PC-3 (cell line): ENCODE results near the gene REXO2. TPM values are rescaled to one million over a fixed set of nuclear protein-coding genes. Genes with fewer than 3 reads are reported as not detected.

ENCODE experiments used
- ATAC-seq: fragments of 200-7000 bp; cut with Tn5 transposase; 2 replicates; pipeline ENCODE4 v1.9.1; 2020; ENCODE audit warnings: mild to moderate bottlenecking, moderate library complexity
- BruUV-seq: library from RNA; stranded (reverse); fragments of 400-500 nt; replicated peaks from 2 replicates; lab custom pipeline; 2021; lab: Mats Ljungman, UMichigan
- CTCF ChIA-PET: fragments of 300-600 bp; sonication (Branson Sonifier 250); formaldehyde crosslinking; loops from one replicate; lab custom pipeline; 2022; ENCODE audit warnings: antibody characterized with exemption; lab: Charles Lee
- POLR2A ChIA-PET: fragments of 300-600 bp; sonication (Branson Sonifier 250); formaldehyde crosslinking; loops from one replicate; lab custom pipeline; 2022; ENCODE audit warnings: antibody characterized with exemption; ENCODE audit not compliant: unreplicated experiment; lab: Charles Lee
- DNase-seq: peaks from one replicate; pipeline ENCODE4 v3.0.0-alpha.2; 2015
- H2AFZ ChIP-seq: fragments of 300-600 bp; sonication (generic); 2 replicates; pipeline ENCODE4 v1.6.0; 2016; ENCODE audit warnings: antibody characterized with exemption, low read length
- H3F3A ChIP-seq: fragments of 300-600 bp; sonication (generic); one replicate; pipeline ENCODE4 v1.6.0; 2017; ENCODE audit warnings: antibody characterized with exemption, low read length, control low read depth, mild to moderate bottlenecking; ENCODE audit not compliant: unreplicated experiment
- H3K27ac ChIP-seq: fragments of 300-600 bp; sonication (generic); 2 replicates; pipeline ENCODE4 v1.5.1; 2016; ENCODE audit warnings: mild to moderate bottlenecking, low read length
- H3K27me3 ChIP-seq: fragments of 300-600 bp; sonication (generic); 2 replicates; pipeline ENCODE4 v1.6.1; 2016; ENCODE audit warnings: low read length, mixed read lengths
- H3K36me3 ChIP-seq: fragments of 300-600 bp; sonication (generic); 2 replicates; pipeline ENCODE4 v1.6.1; 2016; ENCODE audit warnings: low read depth, mixed run types, low read length, mixed read lengths
- H3K4me1 ChIP-seq: fragments of 300-600 bp; sonication (generic); 2 replicates; pipeline ENCODE4 v1.5.1; 2016; ENCODE audit warnings: low read length; ENCODE audit not compliant: insufficient read depth
- H3K4me2 ChIP-seq: fragments of 300-600 bp; sonication (generic); 2 replicates; pipeline ENCODE4 v1.6.0; 2016; ENCODE audit warnings: low read length
- H3K4me3 ChIP-seq: fragments of 300-600 bp; sonication (generic); 2 replicates; pipeline ENCODE4 v1.5.1; 2016; ENCODE audit warnings: mild to moderate bottlenecking, low read length, mixed read lengths
- H3K79me2 ChIP-seq: fragments of 300-600 bp; sonication (generic); 2 replicates; pipeline ENCODE4 v1.6.1; 2017; ENCODE audit warnings: low read length, mixed read lengths
- H3K9ac ChIP-seq: fragments of 300-600 bp; sonication (generic); 2 replicates; pipeline ENCODE4 v1.6.0; 2016; ENCODE audit warnings: mild to moderate bottlenecking, low read length
- H3K9me2 ChIP-seq: fragments of 300-600 bp; sonication (generic); replicated peaks from 2 replicates; pipeline ENCODE4 v1.6.1; 2016; ENCODE audit warnings: mixed run types, low read length, mixed read lengths
- H3K9me3 ChIP-seq: fragments of 300-600 bp; sonication (generic); 2 replicates; pipeline ENCODE4 v1.6.1; 2016; ENCODE audit warnings: low read length, mixed read lengths
- H4K20me1 ChIP-seq: fragments of 300-600 bp; sonication (generic); 2 replicates; pipeline ENCODE4 v1.6.1; 2016; ENCODE audit warnings: low read length, mixed read lengths
- CTCF ChIP-seq: fragments of 300-600 bp; sonication (generic); conservative IDR thresholded peaks from 2 replicates; pipeline ENCODE4 v1.5.1; 2017; ENCODE audit warnings: antibody characterized with exemption, low read depth, mild to moderate bottlenecking, low read length
- EZH2 ChIP-seq: fragments of 300-600 bp; sonication (generic); IDR thresholded peaks from one replicate; pipeline ENCODE4 v1.6.1; 2017; ENCODE audit warnings: antibody characterized with exemption, mild to moderate bottlenecking, low read length; ENCODE audit not compliant: unreplicated experiment
- EZH2phosphoT487 ChIP-seq: fragments of 300-600 bp; sonication (generic); IDR thresholded peaks from 2 replicates; pipeline ENCODE4 v1.6.1; 2018; ENCODE audit warnings: mild to moderate bottlenecking, antibody characterized with exemption, low read length, borderline replicate concordance
- intact Hi-C: fragments of 100-400 bp; cut with micrococcal nuclease; formaldehyde crosslinking; loops from 2 replicates; pipeline ENCODE4 v1.9.0; 2023
- total RNA-seq: library from RNA; depleted of rRNA; stranded (reverse); fragments of >200 nt; gene quantifications from 2 replicates; pipeline ENCODE4 v1.2.3, GENCODE V29; 2014

The REXO2 gene
- total RNA-seq, 1 experiment from 2014 or later = 145 TPM

- H3K27ac ChIP-seq = no peak overlapping the region
- peak; percentile 66 for DNase-seq
- H3K4me3 ChIP-seq = no peak overlapping the region
- H3K9me2 ChIP-seq = no peaks in the 10 kb centered on the region
- BruUV-seq = no TSS peak
- peaks cover 23% of the 10 kb centered on the region for H3K79me2 ChIP-seq
- no peak overlapping the region for H3K9ac ChIP-seq
- POLR2A ChIA-PET = no interaction called here
- H3K4me2 ChIP-seq = no peak overlapping the region
- no peaks in the 10 kb centered on the region for H4K20me1 ChIP-seq
- intact Hi-C loops = no loop called here
- CTCF ChIA-PET = interaction anchor here (0.6 to 0.9 kb wide), 2 partner anchors 47 to 1419 kb away, joined by 3 to 4 read pairs; no protein-coding TSS in a partner anchor
- peaks cover 36% of the 10 kb centered on the region for H3K4me1 ChIP-seq
- no peaks in the 10 kb centered on the region for H3K36me3 ChIP-seq
- H2AFZ ChIP-seq = no peak overlapping the region
- no peaks in the 10 kb centered on the region for H3K27me3 ChIP-seq
- TF ChIP-seq EZH2 (no peak), CTCF (peak; percentile 68)
- no peaks in the 10 kb centered on the region for H3F3A ChIP-seq
- no peak for ATAC-seq
- no peaks in the 10 kb centered on the region for H3K9me3 ChIP-seq
These were observed 43.5 kb upstream of the REXO2 start for GRCh38 chr11:114395736-114396135.

GRCh38 chr11:114396916-114397315 is 42.4 kb upstream of the REXO2 start:
- no peak overlapping the region for H3K27ac ChIP-seq
- TF ChIP-seq CTCF (no peak), EZH2 (no peak), EZH2phosphoT487 (no peak)
- ChIA-PET POLR2A (no interaction called here), CTCF (no interaction called here)
- no peak overlapping the region for H2AFZ ChIP-seq
- no peaks in the 10 kb centered on the region for H4K20me1 ChIP-seq
- no peak for DNase-seq
- H3K4me1 ChIP-seq = peaks cover 38% of the 10 kb centered on the region
- H3K27me3 ChIP-seq = no peaks in the 10 kb centered on the region
- H3K9me2 ChIP-seq = no peaks in the 10 kb centered on the region
- H3K36me3 ChIP-seq = no peaks in the 10 kb centered on the region
- H3K4me2 ChIP-seq = no peak overlapping the region
- H3K79me2 ChIP-seq = peaks cover 35% of the 10 kb centered on the region
- no peaks in the 10 kb centered on the region for H3K9me3 ChIP-seq
- no TSS peak for BruUV-seq
- no peak for ATAC-seq
- H3K9ac ChIP-seq = no peak overlapping the region
- H3K4me3 ChIP-seq = no peak overlapping the region
- intact Hi-C loops = no loop called here
- H3F3A ChIP-seq = no peaks in the 10 kb centered on the region

- Histone ChIP-seq H4K20me1 (no peaks in the 10 kb centered on the region), H3K79me2 (peaks cover 40% of the 10 kb centered on the region), H3K4me2 (peak overlapping the region; percentile 80), H2AFZ (no peak overlapping the region), H3K4me1 (peaks cover 40% of the 10 kb centered on the region), H3K4me3 (peak overlapping the region; percentile 94; the same call in 1 of the 2 replicates), H3K36me3 (no peaks in the 10 kb centered on the region), H3K27me3 (no peaks in the 10 kb centered on the region), H3K9ac (no peak overlapping the region), H3K9me3 (no peaks in the 10 kb centered on the region), H3F3A (no peaks in the 10 kb centered on the region), H3K9me2 (no peaks in the 10 kb centered on the region), H3K27ac (peak overlapping the region; percentile 92)
- DNase-seq = peak; percentile 63
- CTCF ChIA-PET = no interaction called here
- TF ChIP-seq EZH2phosphoT487 = no peak
- TF ChIP-seq CTCF = no peak
- no peak for TF ChIP-seq EZH2
- ATAC-seq = no peak; the same call in 1 of the 2 replicates
- POLR2A ChIA-PET = no interaction called here
- intact Hi-C loops = no loop called here
- BruUV-seq = no TSS peak
These were observed 41.8 kb upstream of the REXO2 start for GRCh38 chr11:114397349-114397982.
